Measurements from ENCODE around the gene MAGEA8.
"Not testable (repeated sequence)": the region's sequence is repeated elsewhere in the genome, so short reads cannot be mapped to it uniquely, and the experiment has no call there.

DNA sequence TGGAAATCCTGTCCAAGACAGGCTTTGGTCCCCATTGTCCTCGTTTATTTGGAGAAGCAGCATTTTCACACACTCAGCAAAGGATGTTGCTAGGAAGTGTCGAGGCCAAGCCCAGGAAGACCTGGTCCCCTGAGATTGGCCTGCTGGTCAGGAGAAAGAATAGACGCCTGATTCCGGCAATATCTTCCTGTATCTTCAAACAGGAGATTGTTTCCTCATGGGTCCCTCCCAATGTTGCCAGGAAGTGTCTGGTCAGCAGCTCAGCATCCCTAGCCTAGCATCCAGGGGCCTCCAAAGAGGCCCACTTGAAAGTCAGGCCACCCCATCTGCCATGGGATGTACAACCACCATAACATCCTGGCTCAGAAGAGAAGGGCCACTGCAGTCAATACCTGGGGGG, 50.4 kb downstream of the MAGEA8 start:
- not testable (repeated sequence) for TF ChIP-seq CTCF (IDR thresholded peaks at IDR 0.05; ENCODE audit: low read depth, low read length, missing input control); YY1 (IDR thresholded peaks at IDR 0.05); TAF1 (conservative IDR thresholded peaks at IDR 0.05); FOXA1 (IDR thresholded peaks at IDR 0.05); RAD21 (IDR thresholded peaks at IDR 0.05); SP1 (IDR thresholded peaks at IDR 0.05); JUND (IDR thresholded peaks at IDR 0.05); GABPA (IDR thresholded peaks at IDR 0.05 in 1 of 2, conservative IDR thresholded peaks at IDR 0.05 in 1 of 2)
- TF ChIP-seq, protein P1, sequence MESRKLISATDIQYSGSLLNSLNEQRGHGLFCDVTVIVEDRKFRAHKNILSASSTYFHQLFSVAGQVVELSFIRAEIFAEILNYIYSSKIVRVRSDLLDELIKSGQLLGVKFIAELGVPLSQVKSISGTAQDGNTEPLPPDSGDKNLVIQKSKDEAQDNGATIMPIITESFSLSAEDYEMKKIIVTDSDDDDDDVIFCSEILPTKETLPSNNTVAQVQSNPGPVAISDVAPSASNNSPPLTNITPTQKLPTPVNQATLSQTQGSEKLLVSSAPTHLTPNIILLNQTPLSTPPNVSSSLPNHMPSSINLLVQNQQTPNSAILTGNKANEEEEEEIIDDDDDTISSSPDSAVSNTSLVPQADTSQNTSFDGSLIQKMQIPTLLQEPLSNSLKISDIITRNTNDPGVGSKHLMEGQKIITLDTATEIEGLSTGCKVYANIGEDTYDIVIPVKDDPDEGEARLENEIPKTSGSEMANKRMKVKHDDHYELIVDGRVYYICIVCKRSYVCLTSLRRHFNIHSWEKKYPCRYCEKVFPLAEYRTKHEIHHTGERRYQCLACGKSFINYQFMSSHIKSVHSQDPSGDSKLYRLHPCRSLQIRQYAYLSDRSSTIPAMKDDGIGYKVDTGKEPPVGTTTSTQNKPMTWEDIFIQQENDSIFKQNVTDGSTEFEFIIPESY (IDR thresholded peaks at IDR 0.05): not testable (repeated sequence)
- TF ChIP-seq, protein P2, sequence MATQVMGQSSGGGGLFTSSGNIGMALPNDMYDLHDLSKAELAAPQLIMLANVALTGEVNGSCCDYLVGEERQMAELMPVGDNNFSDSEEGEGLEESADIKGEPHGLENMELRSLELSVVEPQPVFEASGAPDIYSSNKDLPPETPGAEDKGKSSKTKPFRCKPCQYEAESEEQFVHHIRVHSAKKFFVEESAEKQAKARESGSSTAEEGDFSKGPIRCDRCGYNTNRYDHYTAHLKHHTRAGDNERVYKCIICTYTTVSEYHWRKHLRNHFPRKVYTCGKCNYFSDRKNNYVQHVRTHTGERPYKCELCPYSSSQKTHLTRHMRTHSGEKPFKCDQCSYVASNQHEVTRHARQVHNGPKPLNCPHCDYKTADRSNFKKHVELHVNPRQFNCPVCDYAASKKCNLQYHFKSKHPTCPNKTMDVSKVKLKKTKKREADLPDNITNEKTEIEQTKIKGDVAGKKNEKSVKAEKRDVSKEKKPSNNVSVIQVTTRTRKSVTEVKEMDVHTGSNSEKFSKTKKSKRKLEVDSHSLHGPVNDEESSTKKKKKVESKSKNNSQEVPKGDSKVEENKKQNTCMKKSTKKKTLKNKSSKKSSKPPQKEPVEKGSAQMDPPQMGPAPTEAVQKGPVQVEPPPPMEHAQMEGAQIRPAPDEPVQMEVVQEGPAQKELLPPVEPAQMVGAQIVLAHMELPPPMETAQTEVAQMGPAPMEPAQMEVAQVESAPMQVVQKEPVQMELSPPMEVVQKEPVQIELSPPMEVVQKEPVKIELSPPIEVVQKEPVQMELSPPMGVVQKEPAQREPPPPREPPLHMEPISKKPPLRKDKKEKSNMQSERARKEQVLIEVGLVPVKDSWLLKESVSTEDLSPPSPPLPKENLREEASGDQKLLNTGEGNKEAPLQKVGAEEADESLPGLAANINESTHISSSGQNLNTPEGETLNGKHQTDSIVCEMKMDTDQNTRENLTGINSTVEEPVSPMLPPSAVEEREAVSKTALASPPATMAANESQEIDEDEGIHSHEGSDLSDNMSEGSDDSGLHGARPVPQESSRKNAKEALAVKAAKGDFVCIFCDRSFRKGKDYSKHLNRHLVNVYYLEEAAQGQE (IDR thresholded peaks at IDR 0.05): not testable (repeated sequence)

Data from liver (tissue), 3 donors.